HG02642 (cell line): ENCODE data around the gene SLC25A11.
"Not testable (repeated sequence)": the region's sequence is repeated elsewhere in the genome, so short reads cannot be mapped to it uniquely, and the experiment has no call there.

ENCODE experiments used
- ATAC-seq: cut with Tn5 transposase; IDR thresholded peaks from one replicate; pipeline ENCODE4 v1.9.1; 2021; ENCODE audit warnings: mild to moderate bottlenecking; ENCODE audit not compliant: unreplicated experiment, poor library complexity

The SLC25A11 gene

GRCh38 chr17:4945944-4946280 lies 6.1 kb upstream of the SLC25A11 start:
- ATAC-seq = no peak

GRCh38 chr17:4945176-4945943 lies 5.5 kb upstream of the SLC25A11 start:
- ATAC-seq = no peak

GRCh38 chr17:4944554-4945175 lies 4.8 kb upstream of the SLC25A11 start:
- no peak for ATAC-seq

GRCh38 chr17:4944163-4944553 lies 4.3 kb upstream of the SLC25A11 start:
- ATAC-seq = no peak

GRCh38 chr17:4942760-4943508 lies 3.1 kb upstream of the SLC25A11 start:
- ATAC-seq = no peak

GRCh38 chr17:4941319-4941610 lies 1.4 kb upstream of the SLC25A11 start:
- ATAC-seq = no peak

- no peak for ATAC-seq
Observed at GRCh38 chr17:4940555-4941318, 891 bp upstream of the SLC25A11 start.

- peak; percentile 15 for ATAC-seq
Observed at GRCh38 chr17:4939546-4939795, 375 bp downstream of the SLC25A11 start.

GRCh38 chr17:4938688-4939545 lies 929 bp downstream of the SLC25A11 start:
- ATAC-seq = no peak

- ATAC-seq = no peak
Observed at GRCh38 chr17:4938069-4938491, 1.8 kb downstream of the SLC25A11 start.

GRCh38 chr17:4937553-4937952 lies 2.3 kb downstream of the SLC25A11 start:
- no peak for ATAC-seq

- ATAC-seq = no peak
Observed at GRCh38 chr17:4936436-4936835, 3.4 kb downstream of the SLC25A11 start.

- no peak for ATAC-seq
Observed at GRCh38 chr17:4935650-4936049, 4.2 kb downstream of the SLC25A11 start.

GRCh38 chr17:4934173-4934979 lies 5.5 kb downstream of the SLC25A11 start:
- peak; percentile 40 for ATAC-seq

- no peak for ATAC-seq
Observed at GRCh38 chr17:4933646-4934045, 6.2 kb downstream of the SLC25A11 start.

GRCh38 chr17:4932756-4933155 lies 7.1 kb downstream of the SLC25A11 start:
- ATAC-seq = no peak

GRCh38 chr17:4931963-4932362 lies 7.9 kb downstream of the SLC25A11 start, which contains the start of gene GP1BA:
GP1BA (plus strand) TSS chr17:4932277; CDS start chr17:4932605, 328 bp downstream.
- no peak for ATAC-seq

GRCh38 chr17:4928881-4929280 lies 11.0 kb downstream of the SLC25A11 start:
- no peak for ATAC-seq

GRCh38 chr17:4926577-4927335 lies 13.1 kb downstream of the SLC25A11 start:
- not testable (repeated sequence) for ATAC-seq
